IPS DF 4.7 (cell line): ENCODE data around the gene GPR142.

Experiments used
- DNase-seq: peaks from one replicate; pipeline ENCODE4 v3.0.0-alpha.2; 2013; ENCODE audit warnings: low spot score; ENCODE audit errors: extremely low read depth

GPR142 gene

DNA sequence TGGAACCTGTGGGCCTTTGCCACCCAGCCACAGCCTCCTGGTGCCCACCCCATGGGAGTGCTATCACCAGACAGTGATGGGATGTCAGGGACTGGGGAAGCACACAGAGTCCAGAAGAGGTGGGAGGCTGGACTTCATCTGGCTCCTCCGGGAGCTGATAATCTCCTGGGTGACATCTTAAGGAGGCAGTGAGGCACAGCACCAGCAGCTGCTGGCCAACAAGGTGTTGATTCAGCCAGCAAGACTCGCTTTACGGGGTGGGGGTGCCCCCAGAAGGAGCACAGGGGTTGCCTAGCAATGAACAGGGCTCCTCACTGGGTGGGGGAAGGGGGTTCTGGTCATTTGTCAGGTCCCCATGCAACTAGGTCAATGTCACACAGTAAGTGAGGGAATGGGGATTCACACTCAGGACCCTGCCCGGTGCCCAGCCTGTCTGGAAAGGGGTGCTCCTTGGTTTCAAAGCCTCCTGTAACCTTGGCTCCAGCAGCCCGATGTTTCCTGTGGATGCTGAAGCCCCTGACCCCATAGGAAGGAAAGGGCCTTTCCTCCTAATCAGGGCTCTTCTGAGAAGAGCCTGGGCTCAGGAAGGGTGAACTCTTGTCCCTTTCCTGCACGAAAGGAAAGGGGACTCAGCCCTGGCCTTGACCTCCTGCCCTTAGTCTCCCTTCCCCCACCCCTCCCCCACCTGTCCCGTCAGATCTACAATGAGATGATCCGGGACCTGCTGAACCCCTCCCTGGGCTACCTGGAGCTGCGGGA, 23.6 kb upstream of the GPR142 start:
- DNase-seq: no peak

DNA sequence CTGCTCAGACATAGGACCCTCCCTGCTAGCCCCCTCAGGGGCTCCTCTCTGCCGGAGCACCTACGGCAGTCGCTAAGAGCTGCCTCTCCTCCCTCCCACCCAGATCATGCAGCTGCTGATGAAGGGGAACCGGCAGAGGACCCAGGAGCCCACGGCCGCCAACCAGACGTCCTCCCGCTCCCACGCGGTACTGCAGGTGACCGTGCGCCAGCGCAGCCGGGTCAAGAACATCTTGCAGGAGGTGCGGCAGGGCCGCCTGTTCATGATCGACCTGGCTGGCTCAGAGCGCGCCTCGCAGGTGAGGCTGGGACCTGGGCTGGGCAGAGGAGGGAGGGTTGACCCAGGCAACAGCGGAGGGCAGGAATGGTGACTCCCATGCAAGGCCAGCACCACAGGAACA, 22.6 kb upstream of the GPR142 start:
- DNase-seq: no peak

GRCh38 chr17:74345433-74346241, 21.7 kb upstream of the GPR142 start:
- DNase-seq: no peak

DNA sequence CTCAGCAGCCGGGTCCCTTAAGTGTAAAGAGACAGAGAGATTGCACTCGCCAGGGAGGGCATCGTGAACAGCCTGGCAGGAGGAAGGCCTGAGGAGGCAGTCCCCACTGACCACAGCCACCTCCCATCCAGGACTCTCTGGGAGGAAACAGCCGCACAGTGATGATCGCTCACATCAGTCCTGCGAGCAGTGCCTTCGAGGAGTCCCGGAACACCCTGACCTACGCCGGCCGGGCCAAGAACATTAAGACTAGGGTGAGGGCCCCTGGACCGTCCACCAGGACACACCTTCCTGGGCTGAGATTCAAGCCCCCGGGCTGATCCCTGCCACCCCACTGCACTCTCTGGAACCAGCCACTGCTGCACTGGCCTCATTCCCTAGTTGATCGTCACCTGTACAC, 19.7 kb upstream of the GPR142 start:
- DNase-seq: no peak

DNA sequence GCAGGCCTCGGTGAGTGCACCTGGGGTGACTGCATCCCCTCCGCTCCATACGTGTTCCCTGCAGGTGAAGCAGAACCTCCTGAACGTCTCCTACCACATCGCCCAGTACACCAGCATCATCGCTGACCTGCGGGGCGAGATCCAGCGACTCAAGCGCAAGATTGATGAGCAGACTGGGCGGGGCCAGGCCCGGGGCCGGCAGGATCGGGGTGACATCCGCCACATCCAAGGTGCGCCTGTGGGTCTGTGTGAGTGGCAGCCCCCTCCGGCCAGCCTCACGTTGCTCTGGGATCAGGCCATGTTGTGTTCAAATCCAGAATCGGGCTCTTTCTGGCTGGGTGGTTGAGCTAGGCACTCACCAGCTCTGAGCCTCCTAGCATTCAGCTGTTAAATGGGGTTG, 18.2 kb upstream of the GPR142 start:
- no peak for DNase-seq

GRCh38 chr17:74350486-74350885, 16.8 kb upstream of the GPR142 start:
- no peak for DNase-seq

DNA sequence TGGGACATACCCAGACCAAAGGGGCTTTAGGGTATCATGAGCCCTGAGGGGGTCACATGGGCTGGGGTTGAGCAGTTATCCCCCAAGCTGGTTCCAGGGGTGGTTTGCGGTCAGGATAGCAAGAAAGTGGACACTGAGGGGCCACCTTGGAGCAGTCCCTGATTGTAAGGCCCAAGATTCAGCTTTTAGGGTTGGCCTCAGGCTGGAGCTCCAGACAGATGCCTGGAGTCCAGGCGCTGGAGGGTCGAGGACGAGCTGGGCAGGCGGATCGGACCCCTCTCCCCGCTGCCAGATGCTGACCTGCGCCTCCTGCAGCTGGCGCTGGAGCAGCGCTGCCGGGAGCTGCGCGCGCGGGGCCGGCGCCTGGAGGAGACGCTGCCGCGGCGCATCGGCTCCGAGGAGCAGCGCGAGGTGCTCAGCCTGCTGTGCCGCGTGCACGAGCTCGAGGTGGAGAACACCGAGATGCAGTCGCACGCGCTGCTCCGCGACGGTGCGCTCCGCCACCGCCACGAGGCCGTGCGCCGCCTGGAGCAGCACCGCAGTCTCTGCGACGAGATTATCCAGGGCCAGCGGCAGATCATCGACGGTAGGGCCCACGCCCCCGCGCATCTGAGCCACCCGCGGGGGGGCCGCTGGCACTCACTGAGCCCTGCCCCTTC, 15.6 kb upstream of the GPR142 start:
- DNase-seq: no peak

DNA sequence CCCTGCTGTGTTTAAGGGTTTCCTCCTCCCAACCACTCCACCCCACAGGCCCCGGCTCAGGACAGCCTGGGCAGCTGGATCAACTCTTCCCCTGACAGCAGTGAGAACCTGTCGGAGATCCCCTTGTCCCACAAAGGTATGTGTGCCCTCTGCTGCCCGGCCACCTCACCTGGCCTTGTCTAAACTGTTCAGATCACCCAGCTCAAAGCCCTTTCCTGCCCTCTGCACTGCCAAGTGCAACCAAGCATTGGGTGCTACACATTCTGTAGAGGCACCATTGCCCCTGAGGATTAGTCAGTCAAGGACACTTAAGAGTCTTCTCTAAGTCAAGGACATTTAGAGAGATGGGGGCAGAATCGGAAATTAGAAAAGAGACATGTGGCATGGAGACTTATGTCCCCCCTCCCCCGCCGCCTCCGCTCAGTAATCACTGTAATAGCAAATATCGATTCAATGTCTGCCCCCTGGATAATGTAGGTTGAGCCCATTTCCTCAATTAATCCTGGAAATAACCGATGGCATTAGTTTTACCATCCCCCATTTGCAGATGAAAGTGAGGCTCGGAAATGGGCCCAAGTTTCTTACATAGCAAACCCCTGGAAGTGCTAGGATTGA, 13.8 kb upstream of the GPR142 start:
- DNase-seq: no peak

- no peak for DNase-seq
Observed at GRCh38 chr17:74354123-74354522, 13.2 kb upstream of the GPR142 start.

DNA sequence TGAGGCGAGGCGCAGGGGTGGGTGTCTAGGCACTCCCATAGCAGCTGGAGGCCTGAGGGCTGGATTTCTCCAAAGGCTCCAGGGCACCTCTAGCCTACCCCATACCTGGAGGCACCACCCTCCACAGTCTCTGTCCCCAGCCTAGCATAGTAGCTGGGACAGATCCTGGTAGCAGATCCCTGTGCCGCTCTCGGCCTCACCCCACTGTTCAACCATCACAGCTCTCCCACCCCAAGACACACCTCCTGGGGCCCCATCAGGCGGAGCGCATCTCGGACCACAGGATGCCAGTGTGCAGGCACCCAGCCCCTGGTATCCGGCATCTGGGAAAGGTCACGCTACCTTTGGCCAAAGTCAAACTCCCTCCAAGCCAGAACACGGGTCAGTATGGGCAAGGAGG, 12.7 kb upstream of the GPR142 start:
- no peak for DNase-seq

- DNase-seq: no peak
Observed at GRCh38 chr17:74355065-74355464, 12.2 kb upstream of the GPR142 start.

DNA sequence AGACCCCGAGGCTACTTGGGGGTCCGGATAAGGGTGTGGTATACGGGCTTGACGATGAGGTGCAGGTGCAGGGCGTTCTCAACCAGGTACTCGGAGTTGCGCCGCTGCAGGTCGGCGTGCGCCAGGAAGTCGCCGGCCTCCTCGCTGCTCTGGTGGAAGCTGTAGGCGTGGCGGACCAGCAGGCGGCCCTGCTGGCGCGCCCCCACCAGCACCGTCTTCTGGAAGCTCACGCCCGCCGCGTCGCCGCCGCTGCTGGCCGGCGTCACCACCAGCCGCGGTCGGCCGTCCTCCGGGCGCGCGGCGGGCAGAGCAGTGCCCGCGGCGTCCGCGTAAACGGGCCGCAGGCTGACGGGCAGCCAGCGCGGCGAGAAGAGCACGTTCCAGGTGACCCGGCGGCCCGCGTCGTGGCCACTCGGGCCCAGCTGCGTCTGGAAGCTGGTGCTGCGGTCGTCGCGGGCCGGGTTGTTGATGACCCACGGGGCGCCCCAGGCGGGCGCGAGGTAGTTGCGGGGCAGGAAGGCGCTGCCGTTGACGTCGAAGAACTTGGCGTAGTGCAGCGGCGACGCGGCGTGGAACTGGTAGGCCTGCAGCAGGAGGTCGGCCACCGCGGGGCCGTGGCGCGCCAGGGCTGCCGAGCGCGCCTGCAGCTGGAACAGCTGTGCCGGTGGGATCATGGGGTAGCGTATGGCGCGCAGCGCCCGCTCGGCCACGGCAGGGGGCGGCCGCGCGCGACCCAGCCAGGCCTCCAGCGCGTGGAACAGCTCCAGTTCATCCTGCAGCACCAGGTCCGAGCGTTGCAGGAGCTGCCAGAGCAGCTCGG, 10.4 kb upstream of the GPR142 start:
- no peak for DNase-seq

- DNase-seq: no peak
Observed at GRCh38 chr17:74357466-74357809, 9.9 kb upstream of the GPR142 start.

GRCh38 chr17:74358697-74359096, 8.6 kb upstream of the GPR142 start:
- no peak for DNase-seq

DNA sequence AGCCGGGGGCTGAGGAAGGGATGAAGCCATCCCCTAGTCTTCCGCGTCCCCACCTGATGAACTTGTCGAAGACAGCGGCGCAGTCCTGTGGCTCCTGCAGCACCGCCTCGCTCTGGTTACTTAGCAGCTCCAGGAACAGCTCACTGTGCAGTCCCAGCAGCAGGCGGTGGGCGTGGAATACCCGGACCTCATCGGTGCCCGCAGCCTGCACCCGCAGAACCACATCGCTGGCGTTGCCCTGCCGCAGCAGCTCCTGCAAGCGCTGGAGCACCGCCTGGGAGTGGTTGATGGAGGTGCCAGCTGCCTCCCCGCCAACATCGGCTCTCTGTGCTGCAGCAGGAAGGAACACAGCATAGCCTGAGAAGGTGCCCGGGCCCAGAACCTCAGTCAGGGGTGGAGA, 7.4 kb upstream of the GPR142 start:
- DNase-seq: no peak

DNA sequence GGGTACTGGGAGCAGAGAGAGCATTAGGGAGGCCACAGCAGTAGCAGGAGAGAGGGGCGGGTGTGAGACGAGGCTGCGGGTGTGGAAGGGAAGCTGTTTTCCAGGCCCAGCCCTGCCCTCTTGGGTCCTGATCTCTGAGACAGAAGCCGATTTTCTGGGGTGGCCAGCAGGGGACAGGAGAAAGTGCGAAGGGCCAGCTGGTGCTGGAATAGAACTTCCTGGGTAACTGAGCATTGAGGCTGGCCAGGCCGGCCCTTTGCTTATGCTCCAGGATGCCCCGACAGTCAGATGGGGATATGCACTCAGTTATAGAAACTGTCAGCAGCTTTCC, 6.4 kb upstream of the GPR142 start:
- DNase-seq: no peak

GRCh38 chr17:74361230-74362068, 5.9 kb upstream of the GPR142 start, which contains the start of gene BTBD17:
Gene BTBD17, minus strand, starts transcription at chr17:74361868. Its CDS starts 49 bp downstream, at chr17:74361819.
- no peak for DNase-seq

DNA sequence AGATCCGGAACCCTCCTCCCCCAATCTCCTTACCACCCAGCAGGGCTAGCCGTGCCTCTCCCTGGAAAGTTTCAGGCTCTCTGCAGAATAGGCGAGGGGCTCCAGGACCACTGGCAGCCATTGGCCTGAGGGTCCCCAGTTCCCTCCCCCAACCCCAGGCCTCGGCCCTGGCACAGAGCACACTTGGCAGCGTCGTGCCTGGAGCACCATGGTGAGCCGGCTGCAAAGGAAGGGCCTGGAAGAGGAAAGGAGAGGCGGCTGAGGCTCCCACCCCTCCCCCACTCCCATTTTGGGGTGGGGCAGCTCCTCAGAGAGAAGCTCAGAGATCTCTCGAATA, 5.3 kb upstream of the GPR142 start:
- DNase-seq: no peak

DNA sequence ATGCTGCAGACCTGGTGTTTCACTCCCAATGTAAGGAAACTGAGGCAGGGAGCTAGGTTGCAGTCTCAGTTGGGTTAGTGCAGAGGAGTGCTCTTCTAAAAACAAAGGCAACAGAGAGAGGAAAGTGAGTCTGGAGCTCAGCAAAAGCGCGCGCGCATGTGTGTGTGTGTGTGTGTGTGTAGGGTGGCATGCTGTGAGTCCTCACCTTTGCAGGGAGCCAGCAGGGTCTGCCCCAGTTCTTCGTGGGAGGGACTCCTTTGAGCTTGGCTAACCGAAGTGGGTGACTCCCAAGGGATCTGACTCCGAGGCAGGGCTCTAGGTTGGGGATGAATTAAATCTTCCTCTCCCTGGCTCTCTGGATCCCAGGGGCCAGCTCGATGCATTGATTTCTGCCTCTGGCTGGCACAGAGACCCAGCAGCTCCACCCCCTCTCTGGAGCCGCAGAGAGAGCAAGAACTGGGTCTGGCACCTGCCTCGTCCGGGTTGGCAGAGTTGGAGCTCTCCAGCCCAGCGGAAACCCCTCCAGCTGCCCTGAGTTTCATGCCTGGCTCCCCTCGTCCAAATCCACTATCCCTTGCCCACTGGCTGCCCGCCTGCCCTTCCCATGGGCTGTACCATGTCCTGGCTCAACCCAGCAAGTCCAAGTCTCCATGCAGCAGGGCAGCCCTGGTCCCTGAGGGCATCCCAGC, 4.4 kb upstream of the GPR142 start:
- no peak for DNase-seq
